Testis (tissue), 2 donors: ENCODE measurements around the gene TRMT11.

ENCODE experiments used
- POLR2A ChIP-seq: fragments of 450-650 bp; IDR thresholded peaks from one replicate; pipeline ENCODE4 v1.6.1; 2017; ENCODE audit warnings: antibody characterized with exemption, mild to moderate bottlenecking, moderate library complexity
- TF ChIP-seq, protein P1 (sequence below), 3 experiments: fragments of 450-650 bp in 2 of 3; fragments of 200-600 bp in 1 of 3; sonication (generic) in 1 of 3; IDR thresholded peaks; one replicate each; pipeline ENCODE4 v1.5.1; 2016 to 2019; ENCODE audit warnings: antibody characterized with exemption in 3 of 3, mild to moderate bottlenecking in 2 of 3, moderate library complexity in 1 of 3

DNA sequence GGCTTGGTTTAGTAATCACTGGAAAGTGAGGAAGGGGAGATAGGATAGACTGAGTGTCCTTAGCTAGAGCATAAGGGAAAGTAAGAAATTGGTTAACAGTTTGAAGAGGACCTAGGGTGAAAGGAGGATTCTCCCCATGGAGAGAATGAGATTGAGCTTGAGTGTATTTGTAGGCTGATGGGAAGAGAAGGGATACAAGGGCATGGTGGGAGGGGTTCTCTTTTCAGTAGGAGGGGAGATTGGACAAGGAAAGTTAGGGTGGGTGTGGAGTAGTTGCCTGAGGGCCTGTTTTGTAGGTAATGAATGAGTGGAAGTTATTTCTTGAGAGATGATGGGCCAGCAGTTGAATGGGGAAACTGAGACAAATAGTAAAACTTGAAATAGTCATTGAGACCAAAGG lies 1.9 kb downstream of the TRMT11 start:
- no peak for TF ChIP-seq POLR2A
- TF ChIP-seq, protein P1, sequence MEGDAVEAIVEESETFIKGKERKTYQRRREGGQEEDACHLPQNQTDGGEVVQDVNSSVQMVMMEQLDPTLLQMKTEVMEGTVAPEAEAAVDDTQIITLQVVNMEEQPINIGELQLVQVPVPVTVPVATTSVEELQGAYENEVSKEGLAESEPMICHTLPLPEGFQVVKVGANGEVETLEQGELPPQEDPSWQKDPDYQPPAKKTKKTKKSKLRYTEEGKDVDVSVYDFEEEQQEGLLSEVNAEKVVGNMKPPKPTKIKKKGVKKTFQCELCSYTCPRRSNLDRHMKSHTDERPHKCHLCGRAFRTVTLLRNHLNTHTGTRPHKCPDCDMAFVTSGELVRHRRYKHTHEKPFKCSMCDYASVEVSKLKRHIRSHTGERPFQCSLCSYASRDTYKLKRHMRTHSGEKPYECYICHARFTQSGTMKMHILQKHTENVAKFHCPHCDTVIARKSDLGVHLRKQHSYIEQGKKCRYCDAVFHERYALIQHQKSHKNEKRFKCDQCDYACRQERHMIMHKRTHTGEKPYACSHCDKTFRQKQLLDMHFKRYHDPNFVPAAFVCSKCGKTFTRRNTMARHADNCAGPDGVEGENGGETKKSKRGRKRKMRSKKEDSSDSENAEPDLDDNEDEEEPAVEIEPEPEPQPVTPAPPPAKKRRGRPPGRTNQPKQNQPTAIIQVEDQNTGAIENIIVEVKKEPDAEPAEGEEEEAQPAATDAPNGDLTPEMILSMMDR (IDR thresholded peaks at IDR 0.05), result no peak
